HCT116 (cell line): ENCODE measurements around the gene PPP1R11. TPM values are rescaled to one million over a fixed set of nuclear protein-coding genes. Genes with fewer than 3 reads are reported as not detected.

ENCODE experiments used
- ATAC-seq: fragments of 200-7000 bp; cut with Tn5 transposase; 2 replicates; pipeline ENCODE4 v1.9.1; 2020; ENCODE audit warnings: mild to moderate bottlenecking, moderate library complexity
- BruUV-seq: library from RNA; stranded (reverse); fragments of 400-500 nt; replicated peaks from 2 replicates; lab custom pipeline; 2021; lab: Mats Ljungman, UMichigan
- CTCF ChIA-PET: fragments of 300-600 bp; sonication (Branson Sonifier 250); formaldehyde crosslinking; loops from one replicate; lab custom pipeline; 2021; ENCODE audit warnings: antibody characterized with exemption; lab: Charles Lee
- POLR2A ChIA-PET: fragments of 300-600, 350-600 bp; sonication (Branson Sonifier 250); formaldehyde crosslinking; loops from one replicate; lab custom pipeline; 2021; ENCODE audit warnings: antibody characterized with exemption; lab: Charles Lee
- RAD21 ChIA-PET, 2 experiments: fragments of 300-600 bp; sonication (Branson Sonifier 250); formaldehyde crosslinking; loops; one replicate each; lab custom pipeline; 2023; ENCODE audit warnings: low total read pairs in 2 of 2; ENCODE audit not compliant: uncharacterized antibody in 2 of 2, unreplicated experiment in 2 of 2, low non-redundant PET in 1 of 2; lab: Charles Lee
- DNase-seq: peaks from one replicate; pipeline ENCODE4 v3.0.0-alpha.2; 2010; ENCODE audit warnings: low read depth, low spot score
- H2AFZ ChIP-seq: fragments of 200-600 bp; shearing (Covaris generic), sonication (generic); 2 replicates; pipeline ENCODE4 v1.6.1; 2017; ENCODE audit warnings: low read depth, mixed run types, mixed read lengths, antibody characterized with exemption, low read length; ENCODE audit not compliant: poor library complexity, severe bottlenecking
- H3K27ac ChIP-seq: 2 replicates; pipeline ENCODE4 v1.5.1; 2012; ENCODE audit warnings: low read depth, low read length
- H3K27me3 ChIP-seq: fragments of 200-600 bp; sonication (generic); 2 replicates; pipeline ENCODE4 v1.6.1; 2016; ENCODE audit warnings: mixed run types, low read length, mixed read lengths; ENCODE audit not compliant: insufficient read depth
- H3K36me3 ChIP-seq, 2 experiments: fragments of 200-500 bp in 1 of 2; fragments of 200-600 bp in 1 of 2; sonication (Bioruptor generic) in 1 of 2; sonication (generic) in 1 of 2; 2 replicates each; pipeline versions ENCODE4 v1.5.1 to v1.6.1; 2014 to 2016; ENCODE audit warnings: low read length in 2 of 2, inconsistent platforms in 1 of 2, mixed read lengths in 1 of 2, mixed run types in 1 of 2; ENCODE audit not compliant: insufficient read depth in 2 of 2, control insufficient read depth in 1 of 2
- H3K4me1 ChIP-seq, 2 experiments: fragments of 200-600 bp in 1 of 2; sonication (generic) in 1 of 2; 2 replicates each; pipeline versions ENCODE4 v1.5.1 to v1.6.1; 2012 to 2017; ENCODE audit warnings: low read length in 2 of 2, inconsistent platforms in 1 of 2, mild to moderate bottlenecking in 1 of 2, mixed read lengths in 1 of 2, mixed run types in 1 of 2, moderate library complexity in 1 of 2; ENCODE audit not compliant: insufficient read depth in 2 of 2, control insufficient read depth in 1 of 2
- H3K4me2 ChIP-seq: fragments of 200-600 bp; sonication (generic); 2 replicates; pipeline ENCODE4 v1.6.1; 2017; ENCODE audit warnings: mixed run types, low read length, mixed read lengths
- H3K4me3 ChIP-seq, 2 experiments: fragments of 200-600 bp in 1 of 2; sonication (generic) in 1 of 2; replicated peaks in 1 of 2; 2 replicates each; pipeline ENCODE4 v1.5.1; 2011 to 2016; ENCODE audit warnings: low read length in 2 of 2, control low read depth in 1 of 2, low read depth in 1 of 2, mild to moderate bottlenecking in 1 of 2, mixed read lengths in 1 of 2, mixed run types in 1 of 2
- H3K79me2 ChIP-seq: fragments of 200-600 bp; sonication (generic); 2 replicates; pipeline ENCODE4 v1.6.1; 2017; ENCODE audit warnings: mild to moderate bottlenecking, mixed run types, low read length, moderate library complexity, mixed read lengths; ENCODE audit not compliant: insufficient read depth
- H3K9ac ChIP-seq: fragments of 200-600 bp; sonication (generic); 2 replicates; pipeline ENCODE4 v1.6.1; 2016; ENCODE audit warnings: low read length, mixed read lengths
- H3K9me2 ChIP-seq: fragments of 200-600 bp; sonication (generic), shearing (Covaris generic); 2 replicates; pipeline ENCODE4 v1.6.1; 2017; ENCODE audit warnings: mixed run types, mild to moderate bottlenecking, moderate library complexity; ENCODE audit not compliant: insufficient read depth
- H3K9me3 ChIP-seq, 2 experiments: fragments of 200-500 bp in 1 of 2; fragments of 200-600 bp in 1 of 2; sonication (Bioruptor generic) in 1 of 2; sonication (generic) in 1 of 2; 2 replicates each; pipeline ENCODE4 v1.6.1; 2014 to 2017; ENCODE audit warnings: low read length in 2 of 2, mixed read lengths in 2 of 2, inconsistent platforms in 1 of 2, low read depth in 1 of 2, mild to moderate bottlenecking in 1 of 2, mixed run types in 1 of 2, moderate library complexity in 1 of 2; ENCODE audit not compliant: control insufficient read depth in 1 of 2, insufficient read depth in 1 of 2
- H4K20me1 ChIP-seq: fragments of 200-600 bp; sonication (generic), shearing (Covaris generic); 2 replicates; pipeline ENCODE4 v1.6.1; 2017; ENCODE audit warnings: mixed run types, mild to moderate bottlenecking, moderate library complexity; ENCODE audit not compliant: insufficient read depth
- ATF3 ChIP-seq: IDR thresholded peaks from 2 replicates; pipeline ENCODE4 v1.6.1; 2012
- CEBPB ChIP-seq: IDR thresholded peaks from 2 replicates; pipeline ENCODE4 v1.6.1; 2012; ENCODE audit warnings: low read depth
- CTCF ChIP-seq, 3 experiments: fragments of 200-600 bp in 1 of 3; sonication (generic) in 1 of 3; IDR thresholded peaks in 2 of 3; conservative IDR thresholded peaks in 1 of 3; 2 replicates each; pipeline ENCODE4 v1.5.1; 2012 to 2017; ENCODE audit warnings: low read depth in 2 of 3, low read length in 2 of 3, antibody characterized with exemption in 1 of 3, borderline replicate concordance in 1 of 3, control low read depth in 1 of 3, mild to moderate bottlenecking in 1 of 3, mixed read lengths in 1 of 3, mixed run types in 1 of 3, moderate library complexity in 1 of 3; ENCODE audit not compliant: insufficient read depth in 1 of 3
- EZH2 ChIP-seq: fragments of 200-600 bp; sonication (generic); IDR thresholded peaks from 2 replicates; pipeline ENCODE4 v1.6.1; 2017; ENCODE audit warnings: antibody characterized with exemption, mixed run types
- JUND ChIP-seq: IDR thresholded peaks from 2 replicates; pipeline ENCODE4 v1.6.1; 2012
- POLR2AphosphoS5 ChIP-seq: IDR thresholded peaks from 2 replicates; pipeline ENCODE4 v1.6.1; 2011; ENCODE audit warnings: mild to moderate bottlenecking, low read depth, low read length, moderate library complexity
- REST ChIP-seq: IDR thresholded peaks from 2 replicates; pipeline ENCODE4 v1.6.1; 2012; ENCODE audit warnings: low read depth
- TCF7L2 ChIP-seq: IDR thresholded peaks from 2 replicates; pipeline ENCODE4 v1.7.0; 2011; ENCODE audit warnings: borderline replicate concordance, inconsistent platforms; ENCODE audit not compliant: insufficient read depth, insufficient read length; ENCODE audit errors: extremely low read depth
- YY1 ChIP-seq: IDR thresholded peaks from 2 replicates; pipeline ENCODE4 v1.6.1; 2011; ENCODE audit warnings: low read length, low read depth, moderate library complexity, mild to moderate bottlenecking; ENCODE audit not compliant: insufficient replicate concordance; ENCODE audit errors: extremely low read depth
- intact Hi-C: fragments of 100-400 bp; cut with micrococcal nuclease; formaldehyde crosslinking; loops from 2 replicates; pipeline ENCODE4 v1.10.0; 2022
- total RNA-seq: library from RNA; stranded (reverse); gene quantifications from one replicate; pipeline ENCODE4 v1.2.1, GENCODE V29; 2021; ENCODE audit not compliant: unreplicated experiment

PPP1R11 gene
- total RNA-seq, 1 experiment from 2014 or later = 29.3 TPM

GRCh38 chr6:30044630-30045029 lies 22.4 kb upstream of the PPP1R11 start:
- no peak overlapping the region for H3K9ac ChIP-seq
- no peaks in the 10 kb centered on the region for H3K9me2 ChIP-seq
- no peak overlapping the region for H3K4me3 ChIP-seq
- H3K27me3 ChIP-seq = no peaks in the 10 kb centered on the region
- H3K27ac ChIP-seq = no peak overlapping the region
- ChIA-PET CTCF (no interaction called here), RAD21 (no interaction called here), POLR2A (no interaction called here)
- no peaks in the 10 kb centered on the region for H3K9me3 ChIP-seq
- H3K36me3 ChIP-seq = no peaks in the 10 kb centered on the region
- H4K20me1 ChIP-seq = no peaks in the 10 kb centered on the region
- no peaks in the 10 kb centered on the region for H3K4me1 ChIP-seq
- ATAC-seq (no peak), DNase-seq (no peak)
- intact Hi-C loops = no loop called here
- no peak overlapping the region for H2AFZ ChIP-seq
- TF ChIP-seq CEBPB (no peak), TCF7L2 (no peak), REST (no peak), POLR2AphosphoS5 (no peak), CTCF (IDR thresholded peaks at IDR 0.05 in 2 of 3, conservative IDR thresholded peaks at IDR 0.05 in 1 of 3; ENCODE audit: borderline replicate concordance in 1 of 3, insufficient read depth in 1 of 3, low read depth in 2 of 3, low read length in 2 of 3) (no peak), JUND (no peak), YY1 (no peak), ATF3 (no peak), EZH2 (no peak)
- BruUV-seq = no TSS peak
- no peaks in the 10 kb centered on the region for H3K79me2 ChIP-seq
- H3K4me2 ChIP-seq = no peak overlapping the region
